NCI-H187 (cell line): ENCODE data around the gene TMEM45A.

Experiments
- DNase-seq, 2 experiments: peaks; one replicate each; lab custom pipeline; 2025; lab: John Stamatoyannopoulos, UW

TMEM45A gene

DNA sequence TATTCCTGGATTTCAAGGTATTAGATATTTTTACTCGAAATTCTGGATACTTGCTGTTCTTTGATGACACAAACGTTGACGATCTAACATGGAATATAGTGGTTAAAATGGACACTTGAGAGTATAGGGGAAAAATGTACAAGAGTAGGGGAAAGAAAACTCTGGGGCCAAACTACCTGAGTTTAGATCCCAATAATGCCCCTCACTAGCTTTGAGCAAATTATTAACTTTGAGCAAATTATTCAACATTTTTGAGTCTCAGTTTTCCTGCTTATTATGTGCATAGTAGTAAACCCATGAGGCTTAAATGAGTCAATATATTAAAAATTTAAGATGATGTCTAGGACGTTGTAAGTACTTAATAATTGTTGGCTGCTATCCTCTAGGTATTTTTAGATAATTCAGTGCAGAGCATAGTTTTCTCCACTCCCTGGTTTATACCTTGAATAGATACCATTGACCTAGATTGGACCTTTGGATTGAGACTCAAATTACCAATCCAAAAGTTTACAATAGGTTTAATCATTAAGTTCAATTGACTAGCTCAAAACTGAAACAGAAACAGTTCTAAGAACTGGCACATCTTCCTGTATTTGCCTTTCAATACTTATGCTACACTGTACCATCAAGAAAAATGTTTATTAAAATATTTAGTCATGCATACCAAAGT is 121.4 kb downstream of the TMEM45A start:
- no peak for DNase-seq

DNA sequence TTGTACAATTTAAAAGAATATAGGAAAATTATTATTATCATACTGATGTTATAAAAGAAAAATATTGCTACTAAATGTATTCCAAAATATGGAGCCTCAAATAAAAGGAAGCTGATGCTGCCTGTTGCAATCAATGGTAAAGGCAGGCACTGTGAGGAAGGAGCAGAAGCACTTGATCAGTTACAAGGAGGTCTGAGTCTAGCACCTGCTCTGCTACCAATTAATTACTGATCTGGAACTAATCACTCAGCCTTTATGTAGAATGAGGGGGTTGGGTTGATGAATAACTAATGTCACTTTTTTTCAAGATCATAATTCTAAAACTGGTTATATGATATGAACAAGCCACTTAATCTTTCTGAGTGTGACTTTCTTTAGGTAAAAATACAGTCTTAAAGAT is 122.5 kb downstream of the TMEM45A start:
- DNase-seq: no peak

DNA sequence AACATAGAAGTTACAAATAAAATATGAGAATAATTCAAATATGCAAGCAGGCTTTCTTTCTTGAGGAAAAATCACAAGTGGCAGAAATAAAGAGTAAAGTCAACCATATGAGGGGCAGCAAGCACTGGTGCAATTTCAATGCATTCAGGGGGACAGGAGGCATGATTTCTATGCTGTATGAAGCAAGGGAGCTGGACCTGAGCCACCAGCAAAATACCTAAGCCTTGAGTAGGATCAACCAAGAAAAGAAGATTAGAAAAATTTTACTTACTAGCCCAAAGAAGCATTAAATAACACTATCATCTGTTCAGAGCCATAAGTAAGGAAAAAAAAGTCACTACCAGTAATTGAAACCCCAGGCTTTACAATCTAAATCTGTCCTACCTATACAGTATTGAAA is 123.3 kb downstream of the TMEM45A start:
- DNase-seq: no peak

DNA sequence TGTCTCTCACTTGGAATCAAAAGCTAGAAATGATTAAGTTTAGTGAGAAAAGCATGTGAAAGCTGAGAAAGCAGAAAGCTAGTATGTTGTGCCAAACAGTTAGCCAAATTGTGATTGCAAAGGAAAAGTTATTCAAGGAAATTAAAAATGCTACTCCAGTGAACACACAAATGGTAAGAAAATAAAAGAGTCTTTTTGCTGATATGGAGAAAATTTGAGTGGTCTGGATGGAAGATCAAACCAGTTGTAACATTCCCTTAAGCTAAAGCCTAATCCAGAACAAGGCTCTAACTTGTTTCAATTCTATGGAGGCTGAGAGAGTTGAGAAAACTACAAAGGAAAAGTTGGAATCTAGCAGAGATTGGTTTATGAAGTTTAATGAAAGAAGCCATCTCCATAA is 128.8 kb downstream of the TMEM45A start:
- no peak for DNase-seq
